H1 (cell line): ENCODE measurements around the gene ASPRV1. TPM values are rescaled to one million over a fixed set of nuclear protein-coding genes. Genes with fewer than 3 reads are reported as not detected.

Source experiments
- CTCF ChIA-PET: fragments of 300-600 bp; sonication (Branson Sonifier 250); formaldehyde crosslinking; loops from one replicate; lab custom pipeline; 2021; ENCODE audit not compliant: partially characterized antibody; lab: Charles Lee
- POLR2A ChIA-PET: fragments of 300-600 bp; sonication (Branson Sonifier 250); formaldehyde crosslinking; loops from one replicate; lab custom pipeline; 2021; ENCODE audit warnings: inconsistent platforms; ENCODE audit not compliant: partially characterized antibody; lab: Charles Lee
- DNase-seq, 2 experiments: peaks; one replicate each; pipeline versions ENCODE4 v3.0.0 to v3.0.0-alpha.2; 2010 to 2022; ENCODE audit warnings: low spot score in 2 of 2, low read depth in 1 of 2, mixed read lengths in 1 of 2
- FAIRE-seq: peaks from 2 replicates; lab custom pipeline; 2011; peaks lifted over from hg19 to GRCh38; lab: Jason Lieb, UNC
- H2AFZ ChIP-seq: 2 replicates; pipeline ENCODE4 v1.8.1; 2012; ENCODE audit warnings: low read length, inconsistent platforms
- H2AK5ac ChIP-seq: 2 replicates; pipeline ENCODE4 v1.6.1; 2013; ENCODE audit warnings: low read depth, low read length
- H2BK120ac ChIP-seq: replicated peaks from 2 replicates; pipeline ENCODE3; 2013; ENCODE audit warnings: low read depth, low read length, inconsistent platforms
- H2BK12ac ChIP-seq: 2 replicates; pipeline ENCODE4 v1.6.1; 2013; ENCODE audit warnings: low read depth, low read length
- H2BK15ac ChIP-seq: 2 replicates; pipeline ENCODE4 v1.6.1; 2013; ENCODE audit warnings: low read length
- H2BK20ac ChIP-seq: 2 replicates; pipeline ENCODE4 v1.6.1; 2013; ENCODE audit warnings: low read length
- H2BK5ac ChIP-seq: 2 replicates; pipeline ENCODE4 v1.6.1; 2013; ENCODE audit warnings: low read depth, low read length
- H3K14ac ChIP-seq: 2 replicates; pipeline ENCODE4 v1.6.1; 2013; ENCODE audit warnings: inconsistent platforms; ENCODE audit not compliant: insufficient read length
- H3K18ac ChIP-seq: 2 replicates; pipeline ENCODE4 v1.6.1; 2013; ENCODE audit warnings: low read length; ENCODE audit errors: extremely low read depth
- H3K23ac ChIP-seq: 2 replicates; pipeline ENCODE4 v1.6.1; 2013; ENCODE audit warnings: inconsistent platforms; ENCODE audit not compliant: insufficient read length
- H3K23me2 ChIP-seq: 2 replicates; pipeline ENCODE4 v1.6.1; 2013; ENCODE audit warnings: low read depth, low read length
- H3K27ac ChIP-seq: 2 replicates; pipeline ENCODE4 v1.6.1; 2011; ENCODE audit warnings: low read depth, low read length, inconsistent platforms
- H3K27me3 ChIP-seq, 4 experiments: replicated peaks in 1 of 4; 1 replicate in 1 of 4; 2 replicates in 3 of 4; pipeline versions ENCODE4 v1.6.1 to v1.8.1; 2011 to 2013; ENCODE audit warnings: low read length in 3 of 4, mild to moderate bottlenecking in 3 of 4, inconsistent platforms in 2 of 4, mixed read lengths in 2 of 4, moderate library complexity in 1 of 4; ENCODE audit not compliant: control insufficient read depth in 3 of 4, insufficient read depth in 3 of 4; ENCODE audit errors: extremely low read depth in 1 of 4
- H3K36me3 ChIP-seq, 4 experiments: 2 replicates each; pipeline versions ENCODE4 v1.6.1 to v1.8.1; 2011 to 2013; ENCODE audit warnings: mild to moderate bottlenecking in 4 of 4, low read length in 3 of 4, moderate library complexity in 2 of 4, control low read depth in 1 of 4, inconsistent platforms in 1 of 4; ENCODE audit not compliant: insufficient read depth in 4 of 4, control insufficient read depth in 2 of 4
- H3K4ac ChIP-seq: replicated peaks from 2 replicates; pipeline ENCODE3; 2013; ENCODE audit warnings: low read length, low read depth, mixed read lengths, inconsistent platforms; ENCODE audit not compliant: insufficient read length
- H3K4me1 ChIP-seq, 4 experiments: replicated peaks in 1 of 4; 1 replicate in 1 of 4; 2 replicates in 3 of 4; pipeline versions ENCODE4 v1.6.1 to v1.8.1; 2011 to 2013; ENCODE audit warnings: low read length in 3 of 4, inconsistent platforms in 2 of 4, mixed read lengths in 1 of 4; ENCODE audit not compliant: insufficient read depth in 4 of 4, control insufficient read depth in 3 of 4
- H3K4me2 ChIP-seq, 2 experiments: 2 replicates each; pipeline versions ENCODE4 v1.6.1 to v1.8.1; 2011 to 2013; ENCODE audit warnings: low read depth in 2 of 2, low read length in 2 of 2, control low read depth in 1 of 2, inconsistent platforms in 1 of 2, mild to moderate bottlenecking in 1 of 2; ENCODE audit not compliant: insufficient read depth in 1 of 2
- H3K4me3 ChIP-seq, 4 experiments: fragments of 200-600, 300-600 bp in 1 of 4; sonication (generic), shearing (Covaris generic), sonication (Bioruptor Twin) in 1 of 4; 2 replicates each; pipeline versions ENCODE4 v1.5.1 to v1.8.1; 2011 to 2016; ENCODE audit warnings: low read length in 4 of 4, low read depth in 3 of 4, control low read depth in 2 of 4, inconsistent platforms in 2 of 4, mild to moderate bottlenecking in 2 of 4, mixed read lengths in 1 of 4, moderate library complexity in 1 of 4; ENCODE audit not compliant: insufficient read depth in 2 of 4; ENCODE audit errors: extremely low read depth in 1 of 4
- H3K56ac ChIP-seq: replicated peaks from 2 replicates; pipeline ENCODE3; 2013; ENCODE audit warnings: low read depth, mild to moderate bottlenecking, mixed read lengths, low read length, inconsistent platforms; ENCODE audit not compliant: insufficient read length
- H3K79me1 ChIP-seq: 2 replicates; pipeline ENCODE4 v1.6.1; 2013; ENCODE audit warnings: low read depth, low read length, control low read depth
- H3K79me2 ChIP-seq, 2 experiments: 2 replicates each; pipeline versions ENCODE4 v1.6.1 to v1.8.1; 2012 to 2013; ENCODE audit warnings: low read length in 2 of 2, mild to moderate bottlenecking in 2 of 2, inconsistent platforms in 1 of 2; ENCODE audit not compliant: insufficient read depth in 2 of 2, control insufficient read depth in 1 of 2
- H3K9ac ChIP-seq, 4 experiments: replicated peaks in 1 of 4; 1 replicate in 1 of 4; 2 replicates in 3 of 4; pipeline versions ENCODE4 v1.6.1 to v1.8.1; 2011 to 2013; ENCODE audit warnings: low read depth in 3 of 4, low read length in 3 of 4, control low read depth in 2 of 4, mild to moderate bottlenecking in 2 of 4, moderate library complexity in 2 of 4, inconsistent platforms in 1 of 4; ENCODE audit errors: extremely low read depth in 1 of 4
- H3K9me3 ChIP-seq, 2 experiments: 2 replicates each; pipeline versions ENCODE4 v1.6.1 to v1.8.1; 2012 to 2013; ENCODE audit warnings: mild to moderate bottlenecking in 2 of 2, moderate library complexity in 2 of 2, control low read depth in 1 of 2, inconsistent platforms in 1 of 2, low read depth in 1 of 2, low read length in 1 of 2, mixed read lengths in 1 of 2; ENCODE audit not compliant: insufficient read depth in 2 of 2
- H4K20me1 ChIP-seq, 2 experiments: replicated peaks in 1 of 2; 2 replicates each; pipeline versions ENCODE3 to v1.8.1; 2011 to 2013; ENCODE audit warnings: inconsistent platforms in 2 of 2, low read length in 2 of 2, mild to moderate bottlenecking in 1 of 2; ENCODE audit not compliant: insufficient read depth in 2 of 2, control insufficient read depth in 1 of 2
- H4K5ac ChIP-seq: 2 replicates; pipeline ENCODE4 v1.6.1; 2013; ENCODE audit warnings: low read length, low read depth, mixed read lengths, inconsistent platforms; ENCODE audit not compliant: insufficient read length
- H4K8ac ChIP-seq: 2 replicates; pipeline ENCODE4 v1.8.0; 2013; ENCODE audit warnings: mild to moderate bottlenecking, moderate library complexity, low read length, inconsistent platforms; ENCODE audit not compliant: insufficient read depth; ENCODE audit errors: extremely low read depth
- H4K91ac ChIP-seq: replicated peaks from 2 replicates; pipeline ENCODE3; 2013; ENCODE audit warnings: low read length, mixed read lengths, inconsistent platforms; ENCODE audit not compliant: insufficient read length
- ASH2L ChIP-seq: fragments of 200-600, 300-600 bp; sonication (generic); IDR thresholded peaks from one replicate; pipeline ENCODE4 v1.7.1; 2017; ENCODE audit warnings: low read length
- BRCA1 ChIP-seq: IDR thresholded peaks from 2 replicates; pipeline ENCODE4 v1.6.1; 2012; ENCODE audit warnings: low read depth, low read length, improper control_type of control experiment
- CREB1 ChIP-seq: IDR thresholded peaks from 2 replicates; pipeline ENCODE4 v1.6.1; 2012; ENCODE audit warnings: inconsistent platforms
- GABPA ChIP-seq: IDR thresholded peaks from 2 replicates; pipeline ENCODE4 v1.6.1; 2011; ENCODE audit warnings: mild to moderate bottlenecking, low read length, moderate library complexity, borderline replicate concordance; ENCODE audit not compliant: insufficient read depth
- KDM4A ChIP-seq: IDR thresholded peaks from one replicate; pipeline ENCODE4 v1.7.1; 2012; ENCODE audit warnings: low read depth, mild to moderate bottlenecking, moderate library complexity, low read length, inconsistent platforms; ENCODE audit not compliant: severe bottlenecking
- POLR2A ChIP-seq, 2 experiments: IDR thresholded peaks; 1 replicate in 1 of 2; 2 replicates in 1 of 2; pipeline ENCODE4 v1.6.1; 2011; ENCODE audit warnings: low read depth in 2 of 2, low read length in 2 of 2, mild to moderate bottlenecking in 2 of 2; ENCODE audit errors: control extremely low read depth in 1 of 2
- POU5F1 ChIP-seq: IDR thresholded peaks from 2 replicates; pipeline ENCODE4 v1.6.1; 2011; ENCODE audit warnings: low read depth, mild to moderate bottlenecking, low read length, moderate library complexity
- SP2 ChIP-seq: IDR thresholded peaks from 2 replicates; pipeline ENCODE4 v1.6.1; 2012; ENCODE audit warnings: mild to moderate bottlenecking, low read length, inconsistent platforms
- SUZ12 ChIP-seq: fragments of 200-600 bp; sonication (generic); IDR thresholded peaks from 2 replicates; pipeline ENCODE4 v1.6.1; 2012; ENCODE audit warnings: mild to moderate bottlenecking, inconsistent platforms, low read length, moderate library complexity, mixed read lengths
- WGBS, 2 experiments: shearing (Covaris generic) in 1 of 2; methylation state at CpG; one replicate each; pipeline versions ENCODE4 v1.1.6 to v1.1.7; 2013 to 2015; ENCODE audit warnings: low lambda C conversion rate in 2 of 2, mixed read lengths in 2 of 2, inconsistent platforms in 1 of 2, low coverage in 1 of 2, missing lambda C conversion rate in 1 of 2; ENCODE audit not compliant: insufficient replicate concordance in 2 of 2, insufficient coverage in 1 of 2, insufficient read length in 1 of 2; ENCODE audit errors: extremely low coverage in 1 of 2, missing lambda C conversion rate in 1 of 2; 5-methylcytosine and 5-hydroxymethylcytosine counted together
- polyA plus RNA-seq, 7 experiments: library from polyadenylated mRNA; depleted of rRNA in 3 of 7; stranded (reverse) in 5 of 7; unstranded in 2 of 7; fragments of >200 nt in 5 of 7; fragments of 200-250 nt in 2 of 7; gene quantifications; 1 replicate in 5 of 7; 2 replicates in 1 of 7; 4 replicates in 1 of 7; pipeline versions ENCODE4 v1.2.1 to v1.2.3, GENCODE V29; 2011 to 2013; ENCODE audit warnings: missing spikeins in 2 of 7, mixed read lengths in 2 of 7
- total RNA-seq: library from RNA; stranded (reverse); fragmentation: NEBNext Ultra II Directional; extraction: Animal tissue kit (Norgen Biotek cat#: 25700); gene quantifications from 2 replicates; pipeline ENCODE4 v1.2.1, GENCODE V29; 2021
- TF ChIP-seq, protein P1 (sequence below), 3 experiments: IDR thresholded peaks; 1 replicate in 2 of 3; 2 replicates in 1 of 3; pipeline versions ENCODE4 v1.5.1 to v1.6.1; 2011; ENCODE audit warnings: low read length in 3 of 3, mild to moderate bottlenecking in 3 of 3, inconsistent platforms in 2 of 3, low read depth in 1 of 3, moderate library complexity in 1 of 3; ENCODE audit not compliant: insufficient read depth in 1 of 3; ENCODE audit errors: control extremely low read depth in 1 of 3
- TF ChIP-seq, protein P2 (sequence below): IDR thresholded peaks from 2 replicates; pipeline ENCODE4 v1.6.1; 2012; ENCODE audit warnings: inconsistent platforms

Gene ASPRV1
- total and polyA plus RNA-seq, 2 of the 8 experiments (the other 6 are each of a cell fraction or from before 2014, with no cell fraction given), result 0.59 to 0.95 TPM

DNA sequence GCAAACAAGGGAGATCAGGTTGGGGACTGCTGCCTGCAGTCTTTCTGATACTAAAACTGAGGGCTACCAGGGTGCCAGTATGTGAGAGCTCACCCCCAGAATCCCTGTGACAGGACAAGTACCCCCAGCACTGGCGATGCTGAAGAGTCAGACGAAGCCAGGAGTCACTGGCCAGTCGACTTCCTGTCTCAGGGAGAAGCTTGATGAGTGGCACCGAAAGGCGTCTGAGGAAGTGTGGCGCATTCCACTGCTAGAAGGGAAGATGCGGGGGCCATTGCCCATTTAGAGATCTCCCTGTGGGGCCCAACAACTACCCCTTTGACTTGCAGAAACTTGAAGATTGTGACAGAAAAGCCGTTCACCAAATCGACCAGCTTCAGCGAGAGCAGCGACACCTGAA, 24.5 kb downstream of the ASPRV1 start:
- Histone ChIP-seq H3K56ac (no peak overlapping the region), H2BK120ac (no peak overlapping the region), H4K5ac (no peak overlapping the region), H3K18ac (no peak overlapping the region), H4K8ac (no peak overlapping the region), H3K4ac (no peak overlapping the region), H3K36me3 (peaks cover 0 to 4% (median 0%) of the 10 kb centered on the region in 4 experiments; a peak in 2 of 8 replicates), H2AK5ac (no peak overlapping the region), H2BK20ac (no peak overlapping the region), H4K91ac (no peak overlapping the region), H2BK15ac (no peak overlapping the region), H3K23me2 (no peaks in the 10 kb centered on the region), H3K4me1 (peaks cover 0 to 6% (median 3%) of the 10 kb centered on the region in 4 experiments; a peak in 3 of 7 replicates), H3K27me3 (no peaks in the 10 kb centered on the region), H2BK12ac (no peak overlapping the region), H3K4me2 (no peak overlapping the region), H4K20me1 (no peaks in the 10 kb centered on the region), H3K9me3 (no peaks in the 10 kb centered on the region), H3K9ac (no peak overlapping the region), H2AFZ (no peak overlapping the region), H3K79me2 (no peaks in the 10 kb centered on the region), H3K79me1 (no peaks in the 10 kb centered on the region), H3K14ac (no peak overlapping the region), H3K23ac (no peak overlapping the region), H3K27ac (no peak overlapping the region), H2BK5ac (no peak overlapping the region), H3K4me3 (no peak overlapping the region)
- no peak for FAIRE-seq
- CTCF ChIA-PET, result interaction anchor here (0.8 to 1.7 kb wide), 7 partner anchors 9 to 134 kb away, joined by 3 to 10 read pairs (median 3); partner anchors contain the start of gene MXD1
- no peak for DNase-seq
- WGBS, 2 experiments, result 88% methylated on average over 11 of the region's 11 CpGs; no CpG with 5 or more reads in 1 of the 2 experiments
- POLR2A ChIA-PET, result interaction anchor here (0.8 to 2.0 kb wide), 6 partner anchors 15 to 148 kb away, joined by 3 to 6 read pairs (median 4); partner anchors contain the start of gene MXD1
- TF ChIP-seq BRCA1 (no peak), POU5F1 (no peak), ASH2L (no peak), SUZ12 (no peak), POLR2A (IDR thresholded peaks at IDR 0.05; ENCODE audit: control extremely low read depth in 1 of 2, low read depth in 2 of 2, low read length in 2 of 2) (no peak), KDM4A (no peak), SP2 (no peak), GABPA (no peak), CREB1 (no peak)
- TF ChIP-seq, protein P1, sequence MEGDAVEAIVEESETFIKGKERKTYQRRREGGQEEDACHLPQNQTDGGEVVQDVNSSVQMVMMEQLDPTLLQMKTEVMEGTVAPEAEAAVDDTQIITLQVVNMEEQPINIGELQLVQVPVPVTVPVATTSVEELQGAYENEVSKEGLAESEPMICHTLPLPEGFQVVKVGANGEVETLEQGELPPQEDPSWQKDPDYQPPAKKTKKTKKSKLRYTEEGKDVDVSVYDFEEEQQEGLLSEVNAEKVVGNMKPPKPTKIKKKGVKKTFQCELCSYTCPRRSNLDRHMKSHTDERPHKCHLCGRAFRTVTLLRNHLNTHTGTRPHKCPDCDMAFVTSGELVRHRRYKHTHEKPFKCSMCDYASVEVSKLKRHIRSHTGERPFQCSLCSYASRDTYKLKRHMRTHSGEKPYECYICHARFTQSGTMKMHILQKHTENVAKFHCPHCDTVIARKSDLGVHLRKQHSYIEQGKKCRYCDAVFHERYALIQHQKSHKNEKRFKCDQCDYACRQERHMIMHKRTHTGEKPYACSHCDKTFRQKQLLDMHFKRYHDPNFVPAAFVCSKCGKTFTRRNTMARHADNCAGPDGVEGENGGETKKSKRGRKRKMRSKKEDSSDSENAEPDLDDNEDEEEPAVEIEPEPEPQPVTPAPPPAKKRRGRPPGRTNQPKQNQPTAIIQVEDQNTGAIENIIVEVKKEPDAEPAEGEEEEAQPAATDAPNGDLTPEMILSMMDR (IDR thresholded peaks at IDR 0.05; ENCODE audit: control extremely low read depth in 1 of 3, insufficient read depth in 1 of 3, low read depth in 1 of 3, low read length in 3 of 3), result no peak
- TF ChIP-seq, protein P2, sequence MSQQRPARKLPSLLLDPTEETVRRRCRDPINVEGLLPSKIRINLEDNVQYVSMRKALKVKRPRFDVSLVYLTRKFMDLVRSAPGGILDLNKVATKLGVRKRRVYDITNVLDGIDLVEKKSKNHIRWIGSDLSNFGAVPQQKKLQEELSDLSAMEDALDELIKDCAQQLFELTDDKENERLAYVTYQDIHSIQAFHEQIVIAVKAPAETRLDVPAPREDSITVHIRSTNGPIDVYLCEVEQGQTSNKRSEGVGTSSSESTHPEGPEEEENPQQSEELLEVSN, result no peak
